OCI-LY7 (cell line): ENCODE measurements around the gene TAB2.

Source experiments
- EZH2phosphoT487 ChIP-seq: fragments of 200-600 bp; sonication (generic); IDR thresholded peaks from 2 replicates; pipeline ENCODE4 v1.6.1; 2018; ENCODE audit warnings: low read depth, borderline replicate concordance, mild to moderate bottlenecking, mixed run types, antibody characterized with exemption, low read length, moderate library complexity, mixed read lengths
- TF ChIP-seq, protein P1 (sequence below): fragments of 200-600 bp; sonication (generic); conservative IDR thresholded peaks from 2 replicates; pipeline ENCODE4 v1.5.1; 2014; ENCODE audit warnings: mild to moderate bottlenecking, antibody characterized with exemption, low read length, moderate library complexity, mixed read lengths

- TF ChIP-seq, protein P1, sequence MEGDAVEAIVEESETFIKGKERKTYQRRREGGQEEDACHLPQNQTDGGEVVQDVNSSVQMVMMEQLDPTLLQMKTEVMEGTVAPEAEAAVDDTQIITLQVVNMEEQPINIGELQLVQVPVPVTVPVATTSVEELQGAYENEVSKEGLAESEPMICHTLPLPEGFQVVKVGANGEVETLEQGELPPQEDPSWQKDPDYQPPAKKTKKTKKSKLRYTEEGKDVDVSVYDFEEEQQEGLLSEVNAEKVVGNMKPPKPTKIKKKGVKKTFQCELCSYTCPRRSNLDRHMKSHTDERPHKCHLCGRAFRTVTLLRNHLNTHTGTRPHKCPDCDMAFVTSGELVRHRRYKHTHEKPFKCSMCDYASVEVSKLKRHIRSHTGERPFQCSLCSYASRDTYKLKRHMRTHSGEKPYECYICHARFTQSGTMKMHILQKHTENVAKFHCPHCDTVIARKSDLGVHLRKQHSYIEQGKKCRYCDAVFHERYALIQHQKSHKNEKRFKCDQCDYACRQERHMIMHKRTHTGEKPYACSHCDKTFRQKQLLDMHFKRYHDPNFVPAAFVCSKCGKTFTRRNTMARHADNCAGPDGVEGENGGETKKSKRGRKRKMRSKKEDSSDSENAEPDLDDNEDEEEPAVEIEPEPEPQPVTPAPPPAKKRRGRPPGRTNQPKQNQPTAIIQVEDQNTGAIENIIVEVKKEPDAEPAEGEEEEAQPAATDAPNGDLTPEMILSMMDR, result no peak
- TF ChIP-seq EZH2phosphoT487, result no peak
Observed at GRCh38 chr6:149446791-149447376, 129.4 kb downstream of the TAB2 start.
